ENCODE measurements around the gene UBASH3B.
"Not testable (repeated sequence)": the region's sequence is repeated elsewhere in the genome, so short reads cannot be mapped to it uniquely, and the experiment has no call there.

UBASH3B gene

DNA sequence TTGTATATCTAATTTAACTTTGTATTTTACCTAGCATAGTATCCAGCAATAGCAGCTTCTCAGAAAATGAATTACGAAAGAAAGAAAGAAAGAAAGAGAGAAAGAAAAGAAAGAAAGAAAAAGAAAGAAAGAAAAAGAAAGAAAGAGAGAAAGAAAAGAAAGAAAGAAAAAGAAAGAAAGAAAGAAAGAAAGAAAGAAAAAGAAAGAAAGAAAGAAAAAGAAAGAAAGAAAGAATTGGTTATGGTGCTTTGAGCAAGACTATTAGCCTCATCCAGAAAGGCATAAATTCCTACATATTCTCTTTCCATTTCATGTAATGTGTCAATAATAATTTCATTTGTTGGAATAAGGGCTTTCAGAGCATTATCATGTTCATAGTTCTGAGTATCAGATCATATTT is 207.6 kb downstream of the UBASH3B start:
- DNase-seq, result not testable (repeated sequence)

DNA sequence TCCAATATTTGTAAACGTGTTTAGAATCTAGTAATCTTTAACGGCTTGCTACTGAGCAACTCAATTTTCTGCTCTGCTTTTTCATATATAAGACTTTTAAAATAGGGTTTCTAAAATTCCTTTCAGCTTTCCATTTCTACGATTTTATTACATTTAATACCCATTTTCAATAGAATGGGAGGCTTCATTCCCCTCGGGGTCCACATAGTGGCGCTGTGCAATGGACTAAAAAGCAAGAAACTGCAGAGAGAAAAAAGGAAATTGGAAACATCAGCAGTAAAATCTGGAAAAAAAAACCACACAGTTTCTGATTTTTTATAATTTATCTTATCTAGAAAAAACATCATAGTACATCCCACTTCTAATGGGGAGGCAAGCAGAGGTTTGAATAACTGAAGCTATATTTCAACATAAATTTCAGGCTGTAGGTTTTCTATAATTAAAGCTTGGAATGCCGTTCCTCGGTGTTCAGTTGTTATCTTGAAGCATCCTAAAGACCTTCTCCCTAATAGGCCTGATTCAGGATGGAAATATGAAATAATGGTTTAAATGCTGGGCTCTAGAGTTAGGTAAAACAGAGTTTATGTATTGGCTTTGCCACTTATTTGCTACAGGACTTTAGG is 208.3 kb downstream of the UBASH3B start:
- DNase-seq, result no peak
